ENCODE measurements around the gene STMP1. TPM values are rescaled to one million over a fixed set of nuclear protein-coding genes. Genes with fewer than 3 reads are reported as not detected.

Gene STMP1
- total RNA-seq, result 10 to 100 TPM; 28.9 to 33.1 TPM
- polyA plus RNA-seq, result 10 to 100 TPM; 23.0 to 23.1 TPM
- long read RNA-seq, donor 1, transcript STMP1-202 (3 exons, 2,450 nt), result major isoform, 125 of 132 reads
- long read RNA-seq, donor 1, partial matches to known transcripts, result 7 of 132 reads
- long read RNA-seq, donor 1, other reads (novel, unspliced or antisense), result 0 of 132 reads
- long read RNA-seq, donor 2, transcript STMP1-202 (3 exons, 2,450 nt), result major isoform, 48 of 48 reads
- long read RNA-seq, donor 2, partial matches to known transcripts, result 0 of 48 reads
- long read RNA-seq, donor 2, other reads (novel, unspliced or antisense), result 0 of 48 reads
- long read RNA-seq, donor 3, transcript STMP1-202 (3 exons, 2,450 nt), result major isoform, 65 of 66 reads
- long read RNA-seq, donor 3, partial matches to known transcripts, result 0 of 66 reads
- long read RNA-seq, donor 3, other reads (novel, unspliced or antisense), result 0 of 66 reads
- long read RNA-seq, donor 4, transcript STMP1-202 (3 exons, 2,450 nt), result major isoform, 69 of 69 reads
- long read RNA-seq, donor 4, partial matches to known transcripts, result 0 of 69 reads
- long read RNA-seq, donor 4, other reads (novel, unspliced or antisense), result 0 of 69 reads
- long read RNA-seq, donor 5, transcript STMP1-202 (3 exons, 2,450 nt), result major isoform, 124 of 133 reads
- long read RNA-seq, donor 5, partial matches to known transcripts, result 9 of 133 reads
- long read RNA-seq, donor 5, other reads (novel, unspliced or antisense), result 0 of 133 reads

GRCh38 chr7:135662373-135663114, at the start of gene STMP1:
Gene STMP1, plus strand, starts transcription at chr7:135662514.
- H3K36me3 ChIP-seq (ENCODE audit: control insufficient read depth in 4 of 4, insufficient read depth in 4 of 4, low read length in 4 of 4), result peaks cover 0 to 3% (median 0%) of the 10 kb centered on the region in 4 donors
- peaks cover 9 to 15% (median 10%) of the 10 kb centered on the region in 5 donors for H3K4me1 ChIP-seq (ENCODE audit: control insufficient read depth in 5 of 5, insufficient read depth in 5 of 5, low read length in 5 of 5)
- WGBS, 2 donors, result 0 to 1% methylated on average over 56 to 60 of the region's 60 CpGs
- H3K9ac ChIP-seq (ENCODE audit: insufficient read depth in 1 of 2, low read length in 2 of 2), result peak within 1 kb of the TSS; percentile 76 to 87
- peak; percentile 97 to 98 (median 98) for DNase-seq
- peak within 1 kb of the TSS; percentile 99 for H3K4me3 ChIP-seq
- TF ChIP-seq CTCF (IDR thresholded peaks at IDR 0.05; ENCODE audit: control extremely low read depth, extremely low read depth), result peak; percentile 77
- H3K27me3 ChIP-seq (ENCODE audit: control insufficient read depth in 3 of 3, insufficient read depth in 3 of 3, low read length in 2 of 3), result no peaks in the 10 kb centered on the region
- ATAC-seq (ENCODE audit: insufficient read depth, low FRiP score), result peak; percentile 99
- H3K9me3 ChIP-seq (ENCODE audit: control insufficient read depth in 4 of 4, insufficient read depth in 3 of 4, low read length in 3 of 4), result no peaks in the 10 kb centered on the region
- H3K27ac ChIP-seq (ENCODE audit: low read depth in 1 of 2, low read length in 1 of 2), result peak within 1 kb of the TSS; percentile 98

DNA sequence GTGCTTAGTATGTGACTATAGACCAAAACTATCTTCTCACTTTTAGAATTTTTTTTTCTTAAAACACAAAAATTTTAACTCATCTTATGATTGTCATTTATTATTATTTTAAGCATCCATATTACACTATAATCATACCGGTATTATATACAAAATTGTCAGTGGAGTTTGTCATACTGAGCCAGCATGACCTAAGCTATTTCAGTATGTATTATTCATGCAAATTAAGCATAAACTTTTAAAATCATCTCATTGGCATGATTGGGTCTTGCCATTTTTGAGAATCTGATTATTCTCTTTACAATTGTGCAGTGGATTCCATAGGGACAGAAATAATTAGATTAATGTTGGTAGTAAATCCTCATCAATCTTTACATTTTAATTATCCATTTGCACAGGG, 46.2 kb upstream of the STMP1 start:
- TF ChIP-seq CTCF (IDR thresholded peaks at IDR 0.05; ENCODE audit: control extremely low read depth, extremely low read depth), result no peak
- Histone ChIP-seq H3K4me1 (ENCODE audit: control insufficient read depth in 5 of 5, insufficient read depth in 5 of 5, low read length in 5 of 5) (no peaks in the 10 kb centered on the region), H3K27me3 (ENCODE audit: control insufficient read depth in 3 of 3, insufficient read depth in 3 of 3, low read length in 2 of 3) (no peaks in the 10 kb centered on the region), H3K27ac (ENCODE audit: low read depth in 1 of 2, low read length in 1 of 2) (no peak overlapping the region), H3K4me3 (no peak overlapping the region), H3K36me3 (ENCODE audit: control insufficient read depth in 4 of 4, insufficient read depth in 4 of 4, low read length in 4 of 4) (peaks cover 12 to 17% (median 15%) of the 10 kb centered on the region in 4 donors), H3K9ac (ENCODE audit: insufficient read depth in 1 of 2, low read length in 2 of 2) (no peak overlapping the region), H3K9me3 (ENCODE audit: control insufficient read depth in 4 of 4, insufficient read depth in 3 of 4, low read length in 3 of 4) (no peaks in the 10 kb centered on the region)
- WGBS, 2 donors, result 98 to 100% methylated on average over 1 of the region's 1 CpG
- ATAC-seq (ENCODE audit: insufficient read depth, low FRiP score) (no peak), DNase-seq (no peak)

GRCh38 chr7:135617781-135618180, 44.5 kb upstream of the STMP1 start:
- TF ChIP-seq CTCF (IDR thresholded peaks at IDR 0.05; ENCODE audit: control extremely low read depth, extremely low read depth), result no peak
- DNase-seq (no peak), ATAC-seq (ENCODE audit: insufficient read depth, low FRiP score) (no peak)
- H3K4me1 ChIP-seq (ENCODE audit: control insufficient read depth in 5 of 5, insufficient read depth in 5 of 5, low read length in 5 of 5), result no peaks in the 10 kb centered on the region
- H3K4me3 ChIP-seq, result no peak overlapping the region
- H3K27ac ChIP-seq (ENCODE audit: low read depth in 1 of 2, low read length in 1 of 2), result no peak overlapping the region
- H3K36me3 ChIP-seq (ENCODE audit: control insufficient read depth in 4 of 4, insufficient read depth in 4 of 4, low read length in 4 of 4), result peaks cover 12 to 24% (median 15%) of the 10 kb centered on the region in 4 donors
- WGBS, 2 donors, result 60 to 100% methylated on average over 2 of the region's 2 CpGs
- no peaks in the 10 kb centered on the region for H3K9me3 ChIP-seq (ENCODE audit: control insufficient read depth in 4 of 4, insufficient read depth in 3 of 4, low read length in 3 of 4)
- H3K9ac ChIP-seq (ENCODE audit: insufficient read depth in 1 of 2, low read length in 2 of 2), result no peak overlapping the region
- no peaks in the 10 kb centered on the region for H3K27me3 ChIP-seq (ENCODE audit: control insufficient read depth in 3 of 3, insufficient read depth in 3 of 3, low read length in 2 of 3)
